ENCODE results near the gene LEKR1.

LEKR1 gene

GRCh38 chr3:156838035-156838434 lies 11.9 kb downstream of the LEKR1 start:
- Histone ChIP-seq H3K9me3 (ENCODE audit: insufficient read depth, low read length) (no peaks in the 10 kb centered on the region), H3K4me1 (ENCODE audit: insufficient read depth, insufficient read length) (peaks cover 3% of the 10 kb centered on the region), H3K36me3 (ENCODE audit: insufficient read depth, insufficient read length, low read length) (no peaks in the 10 kb centered on the region), H3K27me3 (ENCODE audit: insufficient read depth, insufficient read length) (no peaks in the 10 kb centered on the region), H3K4me3 (ENCODE audit: insufficient read length, low read depth) (no peak overlapping the region), H3K9ac (ENCODE audit: insufficient read length, low read depth) (no peak overlapping the region)
- DNase-seq (ENCODE audit: low read depth, low spot score): no peak
- TF ChIP-seq SUZ12 (IDR thresholded peaks at IDR 0.05; ENCODE audit: extremely low read depth, insufficient read depth, insufficient read length) (no peak), ZNF274 (IDR thresholded peaks at IDR 0.05; ENCODE audit: low read depth, low read length) (no peak), YY1 (IDR thresholded peaks at IDR 0.05; ENCODE audit: insufficient read depth, insufficient read length) (no peak)

- Histone ChIP-seq H3K9me3 (ENCODE audit: insufficient read depth, low read length) (no peaks in the 10 kb centered on the region), H3K36me3 (ENCODE audit: insufficient read depth, insufficient read length, low read length) (no peaks in the 10 kb centered on the region), H3K9ac (ENCODE audit: insufficient read length, low read depth) (no peak overlapping the region), H3K4me3 (ENCODE audit: insufficient read length, low read depth) (no peak overlapping the region), H3K4me1 (ENCODE audit: insufficient read depth, insufficient read length) (no peaks in the 10 kb centered on the region), H3K27me3 (ENCODE audit: insufficient read depth, insufficient read length) (no peaks in the 10 kb centered on the region)
- no peak for TF ChIP-seq YY1 (IDR thresholded peaks at IDR 0.05; ENCODE audit: insufficient read depth, insufficient read length)
- TF ChIP-seq ZNF274 (IDR thresholded peaks at IDR 0.05; ENCODE audit: low read depth, low read length): no peak
- no peak for TF ChIP-seq SUZ12 (IDR thresholded peaks at IDR 0.05; ENCODE audit: extremely low read depth, insufficient read depth, insufficient read length)
- no peak for DNase-seq (ENCODE audit: low read depth, low spot score)
These were observed 14.9 kb downstream of the LEKR1 start for GRCh38 chr3:156840826-156841689.

GRCh38 chr3:156843071-156843808 lies 17.1 kb downstream of the LEKR1 start:
- H3K36me3 ChIP-seq (ENCODE audit: insufficient read depth, insufficient read length, low read length): no peaks in the 10 kb centered on the region
- no peaks in the 10 kb centered on the region for H3K4me1 ChIP-seq (ENCODE audit: insufficient read depth, insufficient read length)
- no peak overlapping the region for H3K9ac ChIP-seq (ENCODE audit: insufficient read length, low read depth)
- TF ChIP-seq YY1 (IDR thresholded peaks at IDR 0.05; ENCODE audit: insufficient read depth, insufficient read length): no peak
- no peak for TF ChIP-seq SUZ12 (IDR thresholded peaks at IDR 0.05; ENCODE audit: extremely low read depth, insufficient read depth, insufficient read length)
- no peak for TF ChIP-seq ZNF274 (IDR thresholded peaks at IDR 0.05; ENCODE audit: low read depth, low read length)
- no peaks in the 10 kb centered on the region for H3K27me3 ChIP-seq (ENCODE audit: insufficient read depth, insufficient read length)
- DNase-seq (ENCODE audit: low read depth, low spot score): no peak
- H3K9me3 ChIP-seq (ENCODE audit: insufficient read depth, low read length): no peaks in the 10 kb centered on the region
- no peak overlapping the region for H3K4me3 ChIP-seq (ENCODE audit: insufficient read length, low read depth)

- no peak for DNase-seq (ENCODE audit: low read depth, low spot score)
- no peaks in the 10 kb centered on the region for H3K27me3 ChIP-seq (ENCODE audit: insufficient read depth, insufficient read length)
- TF ChIP-seq YY1 (IDR thresholded peaks at IDR 0.05; ENCODE audit: insufficient read depth, insufficient read length): no peak
- H3K9me3 ChIP-seq (ENCODE audit: insufficient read depth, low read length): no peaks in the 10 kb centered on the region; the same call in 1 of the 2 replicates
- no peaks in the 10 kb centered on the region for H3K4me1 ChIP-seq (ENCODE audit: insufficient read depth, insufficient read length)
- no peaks in the 10 kb centered on the region for H3K36me3 ChIP-seq (ENCODE audit: insufficient read depth, insufficient read length, low read length)
- no peak overlapping the region for H3K9ac ChIP-seq (ENCODE audit: insufficient read length, low read depth)
- no peak overlapping the region for H3K4me3 ChIP-seq (ENCODE audit: insufficient read length, low read depth)
These were observed 21.7 kb downstream of the LEKR1 start for GRCh38 chr3:156847752-156848448.

- no peak overlapping the region for H3K9ac ChIP-seq (ENCODE audit: insufficient read length, low read depth)
- no peaks in the 10 kb centered on the region for H3K4me1 ChIP-seq (ENCODE audit: insufficient read depth, insufficient read length)
- TF ChIP-seq SUZ12 (IDR thresholded peaks at IDR 0.05; ENCODE audit: extremely low read depth, insufficient read depth, insufficient read length) (no peak), YY1 (IDR thresholded peaks at IDR 0.05; ENCODE audit: insufficient read depth, insufficient read length) (no peak), ZNF274 (IDR thresholded peaks at IDR 0.05; ENCODE audit: low read depth, low read length) (no peak)
- no peak overlapping the region for H3K4me3 ChIP-seq (ENCODE audit: insufficient read length, low read depth)
- no peaks in the 10 kb centered on the region for H3K27me3 ChIP-seq (ENCODE audit: insufficient read depth, insufficient read length)
- no peaks in the 10 kb centered on the region for H3K9me3 ChIP-seq (ENCODE audit: insufficient read depth, low read length)
- H3K36me3 ChIP-seq (ENCODE audit: insufficient read depth, insufficient read length, low read length): no peaks in the 10 kb centered on the region
- DNase-seq (ENCODE audit: low read depth, low spot score): no peak
These were observed 33.4 kb downstream of the LEKR1 start for GRCh38 chr3:156859578-156859977.

- Histone ChIP-seq H3K4me1 (ENCODE audit: insufficient read depth, insufficient read length) (no peaks in the 10 kb centered on the region), H3K9me3 (ENCODE audit: insufficient read depth, low read length) (no peaks in the 10 kb centered on the region), H3K4me3 (ENCODE audit: insufficient read length, low read depth) (no peak overlapping the region), H3K36me3 (ENCODE audit: insufficient read depth, insufficient read length, low read length) (no peaks in the 10 kb centered on the region), H3K9ac (ENCODE audit: insufficient read length, low read depth) (no peak overlapping the region), H3K27me3 (ENCODE audit: insufficient read depth, insufficient read length) (no peaks in the 10 kb centered on the region)
- no peak for DNase-seq (ENCODE audit: low read depth, low spot score)
- no peak for TF ChIP-seq ZNF274 (IDR thresholded peaks at IDR 0.05; ENCODE audit: low read depth, low read length)
- TF ChIP-seq SUZ12 (IDR thresholded peaks at IDR 0.05; ENCODE audit: extremely low read depth, insufficient read depth, insufficient read length): no peak
- TF ChIP-seq YY1 (IDR thresholded peaks at IDR 0.05; ENCODE audit: insufficient read depth, insufficient read length): no peak
These were observed 34.7 kb downstream of the LEKR1 start for GRCh38 chr3:156860873-156861272.

- no peak for TF ChIP-seq YY1 (IDR thresholded peaks at IDR 0.05; ENCODE audit: insufficient read depth, insufficient read length)
- TF ChIP-seq ZNF274 (IDR thresholded peaks at IDR 0.05; ENCODE audit: low read depth, low read length): no peak
- no peak for TF ChIP-seq SUZ12 (IDR thresholded peaks at IDR 0.05; ENCODE audit: extremely low read depth, insufficient read depth, insufficient read length)
- Histone ChIP-seq H3K9me3 (ENCODE audit: insufficient read depth, low read length) (no peaks in the 10 kb centered on the region), H3K4me3 (ENCODE audit: insufficient read length, low read depth) (no peak overlapping the region), H3K9ac (ENCODE audit: insufficient read length, low read depth) (no peak overlapping the region), H3K36me3 (ENCODE audit: insufficient read depth, insufficient read length, low read length) (no peaks in the 10 kb centered on the region), H3K4me1 (ENCODE audit: insufficient read depth, insufficient read length) (no peaks in the 10 kb centered on the region), H3K27me3 (ENCODE audit: insufficient read depth, insufficient read length) (no peaks in the 10 kb centered on the region)
- DNase-seq (ENCODE audit: low read depth, low spot score): no peak
These were observed 36.2 kb downstream of the LEKR1 start for GRCh38 chr3:156862338-156862737.
